NCI-H82 (cell line): ENCODE measurements around the gene GPRC5B.

Experiments used
- DNase-seq: peaks from one replicate; lab custom pipeline; 2025; lab: John Stamatoyannopoulos, UW

Gene GPRC5B, protein sequence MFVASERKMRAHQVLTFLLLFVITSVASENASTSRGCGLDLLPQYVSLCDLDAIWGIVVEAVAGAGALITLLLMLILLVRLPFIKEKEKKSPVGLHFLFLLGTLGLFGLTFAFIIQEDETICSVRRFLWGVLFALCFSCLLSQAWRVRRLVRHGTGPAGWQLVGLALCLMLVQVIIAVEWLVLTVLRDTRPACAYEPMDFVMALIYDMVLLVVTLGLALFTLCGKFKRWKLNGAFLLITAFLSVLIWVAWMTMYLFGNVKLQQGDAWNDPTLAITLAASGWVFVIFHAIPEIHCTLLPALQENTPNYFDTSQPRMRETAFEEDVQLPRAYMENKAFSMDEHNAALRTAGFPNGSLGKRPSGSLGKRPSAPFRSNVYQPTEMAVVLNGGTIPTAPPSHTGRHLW

DNA sequence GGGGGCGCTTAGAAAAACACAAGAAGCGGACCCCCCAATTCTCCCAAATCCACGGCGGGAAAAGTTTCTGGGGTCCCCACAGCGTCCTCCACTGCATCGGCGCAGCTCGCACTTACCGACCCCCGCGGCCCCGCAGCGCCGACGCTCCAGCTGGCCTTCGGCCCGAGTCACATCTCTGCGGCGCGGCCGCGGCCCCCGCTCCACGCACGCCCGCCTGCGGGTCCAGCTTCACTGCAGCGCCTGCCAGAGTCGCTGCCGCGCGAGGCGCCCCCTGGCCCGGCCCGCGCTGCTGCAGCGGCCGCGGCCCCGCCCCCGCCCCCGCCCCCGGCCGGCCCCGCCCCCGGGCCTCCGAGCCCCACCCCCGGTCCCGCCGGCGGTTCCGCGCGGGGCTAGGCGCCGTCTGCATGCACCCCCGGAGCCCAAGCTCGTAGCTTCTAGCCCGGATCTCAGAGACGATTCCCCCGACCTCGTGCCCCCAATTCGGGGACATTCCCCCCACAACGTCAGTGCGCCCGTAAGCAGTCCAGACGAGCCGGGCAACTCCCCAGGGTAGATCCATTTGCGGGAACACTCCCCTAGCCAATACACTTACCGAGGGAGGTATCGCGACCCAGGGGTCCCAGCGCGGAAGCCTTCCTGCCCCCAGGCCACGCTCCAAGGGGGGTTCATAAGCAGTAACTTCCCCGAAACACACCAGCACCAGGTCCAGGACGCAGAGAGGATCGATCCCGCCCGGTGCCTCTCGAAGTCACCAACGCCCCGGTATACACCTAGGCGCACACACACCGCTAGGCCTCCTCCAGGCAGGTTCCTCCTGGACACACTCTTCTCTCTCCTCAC, at the start of gene GPRC5B:
Gene GPRC5B (minus strand): TSS at position 238 of the 840 bp plus-strand sequence. CDS start 12,003 bp downstream, outside the sequence.
- DNase-seq = peak; percentile 72

DNA sequence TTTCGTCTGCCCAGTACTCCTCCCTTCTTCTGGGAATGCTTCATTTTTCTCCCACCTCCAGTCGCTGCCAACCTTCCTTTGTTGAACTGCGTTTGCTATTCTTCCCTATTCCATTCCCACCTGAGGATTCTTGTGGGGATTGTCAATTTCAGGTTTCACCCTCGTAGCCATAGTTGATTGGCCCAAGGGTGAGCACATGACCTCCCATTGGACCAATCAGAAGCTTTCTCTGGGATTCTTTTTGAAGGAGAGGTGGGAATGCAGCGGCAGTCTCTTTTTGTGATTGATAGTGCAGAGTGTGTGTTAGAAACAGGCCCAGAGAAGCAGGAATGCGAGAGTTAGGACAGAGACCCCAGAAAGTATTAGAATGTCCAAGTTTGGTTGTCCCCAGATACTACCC, 49.1 kb upstream of the GPRC5B start:
- DNase-seq = no peak

DNA sequence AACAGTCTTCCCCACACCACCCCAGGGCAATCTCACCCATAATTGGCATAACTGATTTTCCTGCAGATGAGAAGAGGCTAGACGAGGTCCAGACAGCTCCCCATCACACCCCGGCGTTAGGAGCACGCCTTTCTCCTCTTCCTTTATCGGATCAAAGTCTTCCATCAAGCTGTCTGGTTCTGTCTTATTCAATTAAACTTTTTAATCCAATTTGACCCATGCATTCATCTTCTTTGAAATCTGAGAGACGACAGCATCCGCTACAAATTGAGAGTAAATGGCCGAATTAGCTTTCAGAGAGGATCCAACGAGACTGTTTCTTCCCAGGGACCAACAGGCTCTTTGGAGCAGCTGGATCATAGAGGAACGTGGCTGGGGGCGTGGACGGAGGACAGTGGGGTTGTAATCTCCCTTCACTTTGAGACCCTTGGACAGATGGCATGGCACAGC, 44.4 kb upstream of the GPRC5B start:
- DNase-seq = peak; percentile 97

DNA sequence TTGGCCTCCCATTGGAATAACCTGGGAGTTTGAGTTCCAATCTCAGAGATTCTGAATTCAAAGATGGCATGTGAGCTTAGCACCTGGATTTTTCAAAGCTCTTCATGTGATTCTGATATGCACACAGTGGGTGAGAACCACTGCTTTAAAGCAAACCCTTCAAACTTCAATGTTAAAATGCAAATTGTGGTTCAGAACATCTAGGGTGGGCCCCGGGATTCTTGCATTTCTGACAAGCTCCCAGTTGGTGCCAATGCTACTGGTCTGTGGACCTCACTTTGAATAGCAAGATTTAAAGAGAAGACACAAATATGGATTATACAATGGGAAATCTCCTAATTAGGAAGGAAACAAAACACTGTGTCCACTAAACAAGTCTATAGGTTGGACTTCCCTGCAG, 43.8 kb upstream of the GPRC5B start:
- DNase-seq = no peak

DNA sequence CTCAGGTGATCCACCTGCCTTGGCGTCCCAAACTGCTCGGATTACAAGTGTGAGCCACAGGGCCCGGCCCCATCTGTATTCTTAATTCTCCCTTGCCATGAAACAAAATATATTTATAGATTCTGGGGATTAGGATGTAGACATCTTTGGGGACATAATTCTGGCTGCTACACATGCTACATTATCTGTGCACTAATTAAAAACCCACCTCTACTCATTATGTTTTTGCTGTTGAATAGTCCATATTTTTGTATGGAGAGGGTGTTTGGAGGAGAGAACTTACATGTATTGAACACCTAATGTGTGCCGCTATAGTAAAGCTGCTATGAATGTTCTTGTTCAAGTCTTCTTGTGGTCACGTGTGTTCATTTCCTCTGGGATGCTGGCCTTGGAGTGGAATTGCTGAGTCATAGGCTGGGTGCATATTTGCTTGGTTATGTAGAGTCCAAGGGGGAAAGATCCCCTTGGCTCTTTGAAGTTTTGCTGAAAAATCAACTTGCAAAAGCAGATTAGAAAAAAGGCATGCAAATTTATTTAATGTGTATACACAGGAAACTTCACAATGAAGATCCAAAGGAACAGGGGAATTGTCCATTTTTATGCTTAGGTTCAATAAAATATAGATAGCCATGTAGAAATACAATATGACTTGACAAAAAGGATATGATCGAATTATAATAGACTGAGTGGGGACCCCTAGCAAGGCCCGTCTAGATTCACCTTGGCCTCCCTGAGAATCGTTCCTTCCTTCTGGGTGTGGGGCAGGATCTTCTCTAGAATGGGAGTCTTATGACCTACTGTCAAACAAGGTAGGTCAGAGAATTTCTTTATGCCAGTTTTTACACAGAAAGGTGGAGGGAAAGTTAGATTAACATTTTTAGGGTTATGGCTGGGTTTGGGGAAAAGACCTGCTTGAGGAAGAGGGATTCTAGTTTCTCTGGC, 42.1 kb upstream of the GPRC5B start:
- no peak for DNase-seq

DNA sequence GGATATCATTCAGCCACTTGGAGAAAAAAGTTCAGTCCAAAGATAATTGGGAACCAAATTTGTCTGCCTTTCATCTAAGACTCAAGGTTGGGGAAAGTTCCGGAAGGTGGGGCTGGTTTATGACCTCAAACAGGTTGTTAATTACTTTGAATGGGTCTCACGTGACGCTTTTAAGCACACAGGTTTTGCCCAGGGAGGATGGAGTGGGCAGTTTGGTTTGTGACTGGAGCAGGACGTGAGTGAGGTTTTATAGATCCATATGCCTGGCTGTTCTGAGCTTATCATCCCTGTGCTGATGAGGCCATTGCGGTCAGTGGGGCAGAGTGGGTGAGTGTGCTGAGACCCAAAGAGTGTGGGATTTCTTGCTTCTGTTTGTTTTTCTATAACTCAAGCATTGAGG, 38.7 kb upstream of the GPRC5B start:
- DNase-seq = no peak

DNA sequence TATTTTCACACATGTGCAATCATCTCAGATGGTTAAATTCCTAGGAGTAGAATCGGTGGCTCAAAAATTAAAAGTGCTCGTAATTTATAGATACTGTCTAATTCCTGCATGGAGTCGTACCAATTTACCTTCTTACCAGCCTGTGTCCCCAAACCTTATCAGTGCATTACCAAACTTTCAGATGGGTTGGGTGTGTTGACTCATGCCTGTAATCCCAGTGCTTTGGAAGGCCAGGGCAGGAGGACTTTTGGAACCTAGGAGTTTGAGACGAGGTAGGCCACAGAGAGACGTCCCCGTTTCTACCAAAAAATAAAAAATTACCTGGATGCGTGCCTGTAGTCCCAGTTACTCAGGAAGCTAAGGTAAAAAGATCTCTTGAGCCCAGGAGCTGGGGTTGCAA, 34.5 kb upstream of the GPRC5B start:
- no peak for DNase-seq

DNA sequence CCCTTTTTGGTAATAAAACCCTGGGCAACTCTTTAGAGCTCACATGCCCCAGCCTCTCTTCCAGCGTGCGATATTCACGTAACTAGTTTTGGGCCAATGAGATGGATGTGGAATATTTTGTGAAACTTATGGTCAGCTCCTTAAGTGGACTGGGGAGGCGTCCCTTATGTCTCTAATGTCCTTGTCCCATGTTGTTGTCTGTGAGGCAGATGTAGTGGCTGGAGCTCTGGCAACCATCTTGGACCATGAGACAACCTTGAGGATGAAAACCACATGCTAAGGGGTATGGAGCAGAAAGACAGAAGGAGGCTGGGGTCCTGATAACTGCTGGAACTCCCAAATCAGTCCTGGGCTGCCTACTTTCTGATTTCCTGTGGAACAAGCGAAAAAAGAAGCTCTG, 31.4 kb upstream of the GPRC5B start:
- DNase-seq = no peak

DNA sequence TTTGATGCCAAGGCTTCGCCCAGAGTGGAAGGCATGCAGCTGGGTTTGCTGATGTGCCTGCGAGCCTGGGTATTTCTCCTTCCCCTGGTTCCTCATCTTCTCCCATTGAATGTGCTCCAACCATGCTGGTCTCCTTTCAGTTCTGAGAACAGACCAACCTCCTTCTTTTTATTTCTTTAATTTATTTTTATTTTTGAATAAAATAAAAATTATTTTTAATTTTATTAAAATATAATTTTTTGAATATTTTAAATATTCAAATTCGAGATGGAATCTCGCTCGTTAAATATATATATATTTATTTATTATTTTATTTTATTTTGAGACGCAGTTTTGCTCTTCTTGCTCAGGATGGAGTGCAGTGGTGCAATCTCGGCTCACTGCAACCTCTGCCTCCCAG, 30.2 kb upstream of the GPRC5B start:
- no peak for DNase-seq

DNA sequence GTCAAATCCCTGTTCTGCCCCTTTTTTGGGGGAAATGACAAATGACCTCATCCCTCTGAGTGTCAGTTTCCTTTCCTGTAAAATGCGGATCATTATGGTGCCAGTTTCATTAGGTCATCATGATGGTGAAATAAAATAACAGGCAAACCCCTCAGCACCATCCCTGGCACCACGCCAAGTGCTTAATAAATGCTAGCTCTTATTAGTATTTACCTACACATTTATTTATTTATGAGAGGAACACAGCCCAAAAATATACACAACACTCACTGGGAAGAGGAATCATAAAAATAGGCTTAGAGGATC, 28.6 kb upstream of the GPRC5B start:
- peak; percentile 42 for DNase-seq

DNA sequence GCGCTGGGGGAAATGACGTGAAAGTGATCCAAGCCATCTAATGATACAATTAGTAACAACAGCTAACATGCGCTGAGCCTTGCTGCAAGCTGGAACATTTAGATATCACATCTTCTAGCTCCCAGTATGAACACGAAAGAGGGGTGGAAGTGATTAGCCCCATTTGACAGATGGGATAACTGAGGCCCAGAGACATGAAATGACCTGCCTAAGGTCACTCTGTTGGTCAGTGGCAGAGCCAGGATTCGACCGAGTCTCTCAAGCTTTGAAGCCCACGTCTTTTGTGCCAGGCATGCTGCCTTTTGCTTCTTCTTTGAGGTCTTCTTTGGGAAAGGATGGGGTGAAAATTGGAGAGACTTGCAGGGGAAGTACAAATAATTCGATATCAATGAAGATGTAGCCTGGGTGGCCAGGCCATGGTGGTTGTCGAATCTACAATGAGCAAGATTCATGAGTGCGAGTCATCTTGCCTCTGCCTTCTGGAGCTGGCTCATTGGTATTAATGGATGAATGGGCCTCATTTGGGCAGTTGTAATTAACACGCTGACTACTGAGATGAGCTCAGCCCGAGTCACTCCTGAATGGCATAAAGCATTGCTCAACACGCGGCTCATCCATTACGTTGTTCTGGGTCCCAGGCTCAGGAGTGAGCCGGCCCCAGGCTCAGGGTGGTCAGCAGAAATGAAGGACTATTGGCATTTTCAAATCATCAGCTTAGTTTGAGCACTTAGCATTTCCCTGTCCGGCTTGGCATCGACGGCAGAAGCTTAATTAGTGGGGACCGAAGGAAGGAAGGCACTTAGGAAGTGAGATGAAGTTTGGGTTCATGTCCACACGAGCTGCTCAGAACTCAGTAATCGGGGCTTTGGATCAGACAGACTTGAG, 28.0 kb upstream of the GPRC5B start:
- DNase-seq = no peak

DNA sequence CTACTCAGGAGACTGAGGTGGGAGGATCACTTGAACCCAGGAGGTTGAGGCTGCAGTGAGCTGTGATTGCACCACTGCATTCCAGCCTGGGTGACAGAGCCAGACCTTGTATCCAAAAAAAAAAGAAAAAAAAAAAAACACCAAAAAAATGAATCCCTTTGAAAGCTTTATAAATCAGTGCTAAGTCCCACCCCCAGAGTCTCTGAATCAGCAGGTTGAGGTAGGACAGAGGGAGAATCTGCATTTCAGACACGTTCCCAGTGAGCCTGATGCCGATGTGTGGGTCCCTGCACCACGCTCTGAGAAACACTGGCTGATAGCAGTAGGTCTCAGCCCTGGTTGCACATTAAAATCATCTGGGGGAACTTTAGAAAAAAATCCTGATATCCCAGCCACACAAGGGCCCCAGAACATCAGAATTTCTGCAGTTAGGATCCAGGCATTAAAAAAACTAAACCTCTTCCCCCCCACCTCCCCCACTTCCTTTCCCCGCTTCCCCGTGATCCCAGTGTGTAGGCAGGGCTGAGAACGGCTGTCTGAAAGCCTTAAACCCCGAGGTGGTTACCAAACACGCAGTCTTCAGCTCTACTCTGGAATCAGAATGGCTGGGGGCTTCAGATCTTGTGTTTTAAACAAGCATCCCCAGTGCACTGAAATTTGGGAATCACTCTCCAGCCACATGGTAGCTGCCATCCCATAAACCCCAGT, 27.3 kb upstream of the GPRC5B start:
- DNase-seq = no peak

DNA sequence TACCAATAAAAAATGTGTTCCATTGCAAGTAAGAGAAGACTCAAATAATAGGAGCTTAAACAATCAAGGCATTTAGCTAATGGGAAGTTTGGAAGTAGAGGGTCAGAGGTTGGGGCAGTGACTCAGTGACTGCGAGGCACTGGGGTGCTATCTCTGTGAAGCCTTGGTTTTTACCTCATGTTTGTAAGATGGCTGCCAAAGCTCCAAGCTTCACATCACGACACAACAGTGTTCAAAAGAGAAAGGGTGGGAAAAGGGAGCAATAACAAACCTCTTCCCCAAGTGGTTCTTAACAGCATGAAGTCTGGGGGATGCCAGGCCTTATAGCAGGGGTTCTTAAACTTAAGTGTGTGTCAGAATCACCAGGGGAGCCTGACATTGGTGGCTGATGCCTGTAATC, 26.6 kb upstream of the GPRC5B start:
- no peak for DNase-seq

DNA sequence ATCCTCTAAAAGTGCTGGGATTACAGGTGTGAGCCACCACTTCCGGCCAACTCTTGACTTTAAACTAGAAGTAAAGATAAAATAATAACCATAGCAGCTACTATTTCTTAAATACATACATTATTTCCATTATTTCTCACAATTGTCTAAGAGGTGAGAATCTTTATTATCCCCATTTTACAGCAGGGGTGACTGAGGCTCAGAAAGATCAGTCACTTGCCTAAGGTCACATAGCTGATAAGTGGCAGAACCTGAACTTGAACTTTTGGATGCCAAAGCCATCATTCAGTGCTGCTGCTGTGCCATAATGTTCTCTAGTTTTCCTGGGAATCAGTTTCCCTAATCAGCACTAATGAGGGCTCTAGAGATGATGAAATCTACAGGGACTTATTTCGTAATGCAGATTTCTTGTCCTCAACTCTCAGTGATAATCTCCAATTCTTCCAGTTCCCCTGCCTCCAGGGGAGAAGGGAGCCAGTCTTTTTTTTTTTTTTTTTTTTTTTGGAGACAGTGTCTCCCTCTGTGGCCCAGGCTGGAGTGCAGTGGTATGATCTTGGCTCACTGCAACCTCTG, 25.2 kb upstream of the GPRC5B start:
- DNase-seq = no peak

DNA sequence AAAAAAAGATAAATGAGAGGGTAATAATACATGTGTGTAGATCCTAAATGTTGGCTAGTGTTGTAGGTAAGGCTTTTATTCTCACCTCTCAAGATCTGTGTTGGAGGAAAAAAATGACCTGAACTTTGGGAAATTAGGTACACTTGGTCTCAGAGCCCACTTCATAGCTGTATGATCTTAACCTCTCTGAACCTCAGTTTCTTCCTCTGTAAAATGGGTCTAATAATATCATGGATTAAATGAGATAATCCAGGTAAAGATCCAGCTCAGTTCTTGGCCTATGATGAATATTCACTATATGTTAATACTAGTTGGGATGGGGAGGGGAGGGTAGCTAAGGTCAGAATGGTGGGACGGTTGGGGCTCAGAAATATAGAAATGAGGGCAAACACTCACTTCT, 24.3 kb upstream of the GPRC5B start:
- no peak for DNase-seq

DNA sequence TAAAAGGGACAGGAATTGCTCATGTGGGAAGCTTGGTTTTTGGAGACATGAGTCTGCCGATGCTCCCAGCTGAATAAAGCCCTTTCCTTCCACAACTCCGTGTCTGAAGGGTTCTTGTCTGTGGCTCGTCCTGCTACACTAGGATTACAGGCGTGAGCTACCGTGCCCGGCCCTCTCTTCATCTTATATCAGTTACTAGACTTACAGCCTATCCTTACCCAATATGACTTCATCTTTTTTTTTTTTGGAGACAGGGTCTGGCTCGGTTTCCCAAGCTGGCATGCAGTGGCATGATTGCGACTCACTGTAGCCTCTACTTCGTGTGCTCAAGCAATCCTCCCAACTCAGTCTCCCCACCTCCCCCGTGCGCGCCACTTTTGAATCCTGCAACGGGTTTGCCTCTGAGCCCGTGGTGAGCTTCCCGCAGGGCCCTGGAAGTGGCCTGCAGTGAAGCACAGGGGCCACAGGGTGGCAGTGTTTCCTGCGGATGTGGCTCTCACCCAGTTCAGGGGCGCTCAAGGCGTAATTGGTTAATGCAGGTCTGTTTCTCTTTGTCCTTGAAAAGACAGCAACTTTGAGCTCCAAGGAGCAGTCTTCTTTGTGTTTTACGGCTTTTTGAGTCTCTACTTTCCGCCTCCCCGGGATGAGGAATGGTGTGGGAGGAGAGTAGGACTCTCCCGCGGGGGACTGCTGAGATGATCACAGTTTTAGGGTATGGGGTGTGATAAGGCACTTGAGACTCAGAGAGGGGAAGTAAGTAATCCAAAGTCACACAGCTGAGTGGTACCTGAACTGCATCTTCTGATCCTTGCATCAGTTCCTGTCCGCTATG, 22.7 kb upstream of the GPRC5B start:
- peak; percentile 84 for DNase-seq

DNA sequence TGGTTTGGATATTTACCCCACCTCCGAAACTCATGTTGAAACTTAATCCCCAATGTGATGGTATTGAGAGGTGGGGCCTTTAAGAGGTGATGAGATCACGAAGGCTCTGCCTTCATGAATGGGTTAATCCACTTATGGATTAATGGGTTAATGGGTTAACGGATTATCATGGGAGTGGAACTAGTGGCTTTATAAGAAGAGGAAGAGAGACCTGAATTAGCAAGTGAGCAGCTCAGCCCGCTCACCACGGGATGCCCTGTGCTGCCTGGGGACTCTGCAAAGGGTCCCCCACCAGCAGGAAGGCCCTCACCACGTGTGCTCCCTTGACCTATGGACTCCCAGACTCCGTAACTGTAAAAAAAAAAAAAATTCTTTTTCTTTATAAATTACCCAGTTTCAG, 16.5 kb upstream of the GPRC5B start:
- DNase-seq = peak; percentile 98

DNA sequence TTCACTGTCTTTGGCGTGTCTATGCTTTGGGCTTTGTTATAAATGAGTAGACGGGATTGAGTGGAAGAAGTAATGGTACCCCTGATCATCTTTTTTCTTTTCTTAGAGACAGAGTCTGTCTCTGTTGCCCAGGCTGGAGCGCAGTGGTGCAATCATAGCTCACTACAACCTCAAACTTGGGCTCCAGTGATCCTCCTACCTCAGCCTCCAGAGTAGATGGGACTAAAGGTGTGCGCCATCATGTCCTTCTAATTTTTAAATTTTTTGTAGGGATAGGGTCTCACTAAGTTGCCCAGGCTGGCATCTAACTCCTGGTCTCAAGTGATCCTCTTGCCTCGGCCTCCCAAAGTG, 14.9 kb upstream of the GPRC5B start:
- DNase-seq = no peak

DNA sequence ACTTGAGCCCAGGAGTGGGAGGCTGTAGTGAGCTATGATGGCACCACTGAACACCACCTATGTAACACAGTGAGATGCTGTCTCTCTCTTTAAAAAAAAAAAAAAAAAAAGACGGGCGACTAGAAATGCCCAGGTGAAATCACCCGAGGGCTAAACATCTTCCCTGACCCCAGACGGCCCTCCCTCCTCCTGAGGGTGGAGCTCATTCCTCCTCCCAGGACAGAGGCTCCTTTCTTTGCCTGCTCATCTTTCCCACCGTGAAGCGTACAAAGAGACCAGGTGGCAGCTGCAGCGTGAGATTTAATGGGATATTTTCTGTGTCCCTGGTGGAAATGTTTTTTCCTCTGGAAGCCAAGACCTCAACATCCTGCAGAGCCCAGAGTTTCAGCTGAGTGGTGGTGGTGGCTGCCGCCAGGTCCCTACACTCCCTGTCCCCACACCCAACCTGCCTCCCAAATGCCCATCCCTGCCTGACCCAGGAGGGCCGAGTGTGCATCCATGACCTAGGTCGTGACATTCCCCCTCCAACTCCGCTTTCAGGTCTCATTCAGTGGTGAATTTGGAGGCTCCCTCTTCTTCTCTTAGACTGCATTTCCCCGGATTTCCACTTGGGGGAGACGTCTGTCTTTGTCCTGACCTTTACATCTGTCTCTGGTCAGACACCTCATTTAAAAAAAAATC, 14.4 kb upstream of the GPRC5B start:
- DNase-seq = peak; percentile 84
